H1 (cell line): ENCODE results near the gene BBS1. TPM values are rescaled to one million over a fixed set of nuclear protein-coding genes. Genes with fewer than 3 reads are reported as not detected.

Source experiments
- TCF12 ChIP-seq: IDR thresholded peaks from 2 replicates; pipeline ENCODE4 v1.6.1; 2011; ENCODE audit warnings: low read depth, mild to moderate bottlenecking, low read length
- polyA plus RNA-seq, 7 experiments: library from polyadenylated mRNA; depleted of rRNA in 3 of 7; stranded (reverse) in 5 of 7; unstranded in 2 of 7; fragments of >200 nt in 5 of 7; fragments of 200-250 nt in 2 of 7; gene quantifications; 1 replicate in 5 of 7; 2 replicates in 1 of 7; 4 replicates in 1 of 7; pipeline versions ENCODE4 v1.2.1 to v1.2.3, GENCODE V29; 2011 to 2013; ENCODE audit warnings: missing spikeins in 2 of 7, mixed read lengths in 2 of 7
- total RNA-seq: library from RNA; stranded (reverse); fragmentation: NEBNext Ultra II Directional; extraction: Animal tissue kit (Norgen Biotek cat#: 25700); gene quantifications from 2 replicates; pipeline ENCODE4 v1.2.1, GENCODE V29; 2021

BBS1 gene
- total and polyA plus RNA-seq, 2 of the 8 experiments (the other 6 are each of a cell fraction or from before 2014, with no cell fraction given): 19.1 to 19.5 TPM

DNA sequence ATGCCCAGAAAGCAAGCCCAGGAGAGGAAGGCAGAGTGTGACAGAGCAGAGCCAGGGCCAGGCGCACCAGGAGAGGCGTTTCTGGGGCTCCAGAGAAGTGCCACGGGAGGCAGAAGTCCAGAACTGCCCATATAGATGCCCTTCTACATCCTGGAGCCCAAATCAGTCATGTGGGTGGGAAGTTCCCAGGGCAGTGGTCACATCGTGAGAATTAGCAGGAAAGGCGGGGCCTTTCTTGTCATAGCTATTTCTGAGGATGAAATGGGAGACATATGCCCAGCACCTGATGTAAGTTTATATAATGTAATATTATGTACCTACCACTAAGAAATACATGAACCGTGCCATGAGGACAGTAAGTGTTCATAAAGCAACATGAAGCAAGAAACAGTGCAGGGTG, 22.3 kb downstream of the BBS1 start (continued):
- no peak for TF ChIP-seq TCF12
- TF ChIP-seq, all 59 proteins: peak for 0
